ENCODE results near the gene PHACTR3.

GRCh38 chr20:59561228-59561605 is 43.1 kb upstream of the PHACTR3 start:
- TF ChIP-seq, protein P1, sequence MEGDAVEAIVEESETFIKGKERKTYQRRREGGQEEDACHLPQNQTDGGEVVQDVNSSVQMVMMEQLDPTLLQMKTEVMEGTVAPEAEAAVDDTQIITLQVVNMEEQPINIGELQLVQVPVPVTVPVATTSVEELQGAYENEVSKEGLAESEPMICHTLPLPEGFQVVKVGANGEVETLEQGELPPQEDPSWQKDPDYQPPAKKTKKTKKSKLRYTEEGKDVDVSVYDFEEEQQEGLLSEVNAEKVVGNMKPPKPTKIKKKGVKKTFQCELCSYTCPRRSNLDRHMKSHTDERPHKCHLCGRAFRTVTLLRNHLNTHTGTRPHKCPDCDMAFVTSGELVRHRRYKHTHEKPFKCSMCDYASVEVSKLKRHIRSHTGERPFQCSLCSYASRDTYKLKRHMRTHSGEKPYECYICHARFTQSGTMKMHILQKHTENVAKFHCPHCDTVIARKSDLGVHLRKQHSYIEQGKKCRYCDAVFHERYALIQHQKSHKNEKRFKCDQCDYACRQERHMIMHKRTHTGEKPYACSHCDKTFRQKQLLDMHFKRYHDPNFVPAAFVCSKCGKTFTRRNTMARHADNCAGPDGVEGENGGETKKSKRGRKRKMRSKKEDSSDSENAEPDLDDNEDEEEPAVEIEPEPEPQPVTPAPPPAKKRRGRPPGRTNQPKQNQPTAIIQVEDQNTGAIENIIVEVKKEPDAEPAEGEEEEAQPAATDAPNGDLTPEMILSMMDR (IDR thresholded peaks at IDR 0.05; ENCODE audit: low read depth, low read length, poor library complexity, severe bottlenecking), result no peak
- no peak for TF ChIP-seq EZH2phosphoT487 (IDR thresholded peaks at IDR 0.05; ENCODE audit: borderline replicate concordance, low read length)
